Activated T-cell treated with anti-CD3 and anti-CD28 coated beads, Interleukin-2, amount 50 U/mL, for 4 hours (primary cell): ENCODE data around the gene RBM27. TPM values are rescaled to one million over a fixed set of nuclear protein-coding genes. Genes with fewer than 3 reads are reported as not detected.
"Not testable (repeated sequence)": the region's sequence is repeated elsewhere in the genome, so short reads cannot be mapped to it uniquely, and the experiment has no call there.

Source experiments
- ATAC-seq, 2 donors: fragments of 200-7000 bp; cut with Tn5 transposase; one replicate each; pipeline ENCODE4 v1.10.0; 2021
- DNase-seq: peaks from one replicate; pipeline ENCODE4 v3.0.0-alpha.2; 2020
- H3K27me3 Mint-ChIP-seq: one replicate; pipeline ENCODE4 v1.8.0; 2021; ENCODE audit warnings: low read depth, mixed read lengths
- H3K36me3 Mint-ChIP-seq: one replicate; pipeline ENCODE4 v1.8.0; 2022; ENCODE audit warnings: mixed read lengths; ENCODE audit not compliant: insufficient read depth
- H3K4me1 Mint-ChIP-seq: one replicate; pipeline ENCODE4 v1.8.0; 2021; ENCODE audit warnings: low read depth, mixed read lengths
- H3K4me3 Mint-ChIP-seq: one replicate; pipeline ENCODE4 v1.8.0; 2021; ENCODE audit warnings: mild to moderate bottlenecking, moderate library complexity, mixed read lengths
- H3K9me3 Mint-ChIP-seq: one replicate; pipeline ENCODE4 v1.8.0; 2021; ENCODE audit warnings: mixed read lengths
- total RNA-seq, 3 donors: library from RNA; stranded (reverse); gene quantifications; one replicate each; pipeline ENCODE4 v1.2.1, GENCODE V29; 2021

The RBM27 gene
- total RNA-seq, 3 donors from 2014 or later, result 26.3 to 29.1 (median 28.8) TPM

DNA sequence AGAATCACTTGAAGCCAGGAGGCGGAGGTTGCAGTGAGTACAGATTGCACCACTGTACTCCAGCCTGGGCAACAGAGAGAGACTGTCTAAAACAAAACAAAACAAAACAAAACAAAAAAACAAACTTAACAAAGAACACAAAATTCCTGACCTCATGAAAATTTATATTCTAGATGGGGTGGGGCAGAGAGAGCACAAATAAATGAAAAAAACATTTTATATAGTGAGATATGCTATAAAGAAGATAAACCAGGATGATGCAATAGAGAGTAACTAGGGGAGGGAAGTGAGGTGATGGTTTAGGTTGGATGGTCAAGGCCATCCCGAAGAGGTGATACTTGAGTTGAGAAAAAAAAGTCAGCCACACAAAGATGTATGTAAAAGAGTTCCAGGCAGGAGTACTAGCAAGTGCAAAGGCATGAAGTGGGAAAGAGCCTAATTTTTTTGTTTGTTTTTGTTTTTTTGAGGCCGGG, 10.8 kb upstream of the RBM27 start:
- H3K27me3 Mint-ChIP-seq, result peaks cover 8% of the 10 kb centered on the region
- H3K4me1 Mint-ChIP-seq, result no peaks in the 10 kb centered on the region
- no peak for ATAC-seq
- H3K4me3 Mint-ChIP-seq, result no peak overlapping the region
- no peak for DNase-seq
- H3K9me3 Mint-ChIP-seq, result no peaks in the 10 kb centered on the region
- H3K36me3 Mint-ChIP-seq, result no peaks in the 10 kb centered on the region

DNA sequence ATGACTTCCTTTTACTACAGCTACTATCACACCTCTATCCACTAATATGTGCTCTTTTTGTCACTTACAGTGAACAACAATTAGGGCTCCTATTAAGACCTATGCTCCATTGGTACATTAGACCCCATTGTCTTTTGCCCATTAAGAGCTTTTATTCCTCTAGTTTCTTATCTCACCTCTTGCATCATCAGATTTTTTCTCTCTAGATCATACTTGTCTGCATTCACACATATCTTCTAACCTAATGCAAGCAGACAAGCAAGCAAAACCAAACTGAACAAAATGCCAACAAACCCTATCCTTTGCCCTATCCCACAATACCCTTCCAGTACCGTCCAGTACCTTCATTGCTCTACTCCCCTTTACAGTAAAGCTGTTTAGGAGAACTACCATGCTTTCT, 10.1 kb upstream of the RBM27 start:
- no peaks in the 10 kb centered on the region for H3K9me3 Mint-ChIP-seq
- peaks cover 8% of the 10 kb centered on the region for H3K27me3 Mint-ChIP-seq
- H3K4me3 Mint-ChIP-seq, result no peak overlapping the region
- no peak for DNase-seq
- no peak for ATAC-seq
- no peaks in the 10 kb centered on the region for H3K4me1 Mint-ChIP-seq
- H3K36me3 Mint-ChIP-seq, result no peaks in the 10 kb centered on the region

DNA sequence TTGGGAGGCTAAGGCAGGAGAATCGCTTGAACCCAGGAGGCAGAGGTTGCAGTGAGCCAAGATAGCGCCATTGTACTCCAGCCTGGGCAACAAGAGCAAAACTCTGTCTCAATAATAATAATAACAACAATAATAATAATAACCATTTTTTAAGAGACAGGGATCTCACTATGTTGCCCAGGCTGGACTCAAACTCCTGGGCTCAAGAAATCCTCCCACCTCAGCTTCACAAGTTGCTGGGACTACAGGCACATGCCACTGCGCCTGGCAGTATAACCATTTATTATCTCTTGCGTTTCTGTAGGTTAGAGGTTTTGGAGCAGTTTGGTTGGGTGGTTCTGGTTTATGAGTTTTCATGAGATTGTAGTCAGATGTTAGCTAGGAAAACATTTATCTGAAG, 8.4 kb upstream of the RBM27 start:
- H3K36me3 Mint-ChIP-seq, H3K9me3 Mint-ChIP-seq, H3K4me3 Mint-ChIP-seq, ATAC-seq, H3K27me3 Mint-ChIP-seq, H3K4me1 Mint-ChIP-seq, DNase-seq: not testable (repeated sequence)

DNA sequence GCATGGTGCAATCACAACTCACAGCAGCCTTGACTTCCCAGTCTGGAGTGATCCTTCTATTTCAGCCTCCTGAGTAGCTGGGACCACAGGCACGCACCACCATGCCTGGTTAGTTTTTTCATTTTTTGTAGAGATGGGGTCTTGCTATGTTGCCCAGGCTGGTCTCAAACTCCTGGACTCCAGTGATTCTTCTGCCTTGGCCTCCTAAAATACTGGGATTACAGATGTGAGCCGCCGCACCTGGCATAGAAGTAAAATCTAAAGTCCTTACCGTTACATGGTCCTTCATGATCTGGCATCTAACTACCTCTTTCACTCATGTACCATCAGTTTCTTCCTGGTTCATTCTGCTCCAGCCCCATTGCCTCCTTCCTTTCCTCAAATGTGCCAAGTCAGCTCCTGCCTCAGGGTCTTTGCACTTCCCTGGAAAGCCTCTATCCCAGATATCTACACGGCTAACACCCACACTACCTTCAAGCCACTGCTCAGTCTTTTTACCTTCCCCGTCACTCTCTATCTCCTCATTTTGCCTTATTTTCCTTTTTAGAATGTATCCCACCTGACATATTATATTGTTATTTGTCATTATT, 6.9 kb upstream of the RBM27 start:
- H3K36me3 Mint-ChIP-seq, result no peaks in the 10 kb centered on the region
- H3K9me3 Mint-ChIP-seq, result no peaks in the 10 kb centered on the region
- no peak for DNase-seq
- no peak overlapping the region for H3K4me3 Mint-ChIP-seq
- H3K4me1 Mint-ChIP-seq, result no peaks in the 10 kb centered on the region
- peaks cover 5% of the 10 kb centered on the region for H3K27me3 Mint-ChIP-seq
- ATAC-seq, result no peak

DNA sequence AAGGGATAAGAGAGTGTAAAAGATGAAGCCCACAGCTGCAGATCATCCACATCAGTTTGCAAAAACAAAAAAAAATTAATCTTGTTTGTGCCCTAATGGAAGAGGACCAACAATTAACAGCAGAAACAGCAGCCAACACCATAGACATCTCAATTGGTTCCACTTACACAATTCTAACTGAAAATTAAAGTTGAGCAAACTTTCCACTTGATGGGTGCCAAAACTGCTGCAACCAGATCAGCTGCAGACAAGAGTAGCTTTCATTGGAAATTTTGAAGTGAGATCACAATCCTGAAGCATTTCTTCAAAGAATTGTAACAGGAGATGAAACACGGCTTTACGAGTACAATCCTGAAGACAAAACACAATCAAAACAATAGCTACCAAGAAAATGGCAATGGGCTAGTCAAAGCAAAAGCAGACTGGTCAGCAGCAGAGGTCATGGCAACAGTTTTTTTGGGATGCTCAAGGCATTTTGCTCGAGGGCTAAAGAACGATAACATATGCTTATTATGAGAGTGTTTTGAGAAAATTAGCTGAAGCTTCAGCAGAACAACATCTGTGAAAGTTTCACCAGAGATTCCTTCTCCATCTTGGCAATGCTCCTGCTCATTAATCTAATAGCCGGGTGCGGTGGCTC, 4.1 kb upstream of the RBM27 start:
- no peak overlapping the region for H3K4me3 Mint-ChIP-seq
- no peaks in the 10 kb centered on the region for H3K36me3 Mint-ChIP-seq
- peaks cover 5% of the 10 kb centered on the region for H3K27me3 Mint-ChIP-seq
- ATAC-seq (no peak), DNase-seq (no peak)
- H3K9me3 Mint-ChIP-seq, result no peaks in the 10 kb centered on the region
- peaks cover 6% of the 10 kb centered on the region for H3K4me1 Mint-ChIP-seq

DNA sequence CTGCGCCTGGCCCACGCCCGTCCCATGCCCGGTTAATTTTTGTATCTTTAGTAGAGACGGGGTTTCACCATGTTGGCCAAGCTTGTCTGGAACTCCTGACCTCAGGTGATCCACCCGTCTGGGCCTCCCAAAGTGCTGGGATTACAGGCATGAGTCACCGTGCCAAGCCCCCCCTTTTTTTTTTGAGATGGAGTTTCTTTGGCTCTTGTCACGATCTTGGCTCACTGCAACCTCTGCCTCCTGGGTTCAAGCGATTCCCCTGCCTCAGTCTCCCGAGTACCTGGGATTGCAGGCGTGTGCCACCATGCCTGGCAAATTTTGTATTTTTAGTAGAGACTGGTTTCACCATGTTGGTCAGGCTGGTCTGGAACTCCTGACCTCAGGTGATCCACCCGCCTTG, 1.6 kb upstream of the RBM27 start:
- H3K9me3 Mint-ChIP-seq, ATAC-seq, H3K36me3 Mint-ChIP-seq, H3K27me3 Mint-ChIP-seq, DNase-seq, H3K4me3 Mint-ChIP-seq: not testable (repeated sequence)
- peaks cover 13% of the 10 kb centered on the region for H3K4me1 Mint-ChIP-seq

DNA sequence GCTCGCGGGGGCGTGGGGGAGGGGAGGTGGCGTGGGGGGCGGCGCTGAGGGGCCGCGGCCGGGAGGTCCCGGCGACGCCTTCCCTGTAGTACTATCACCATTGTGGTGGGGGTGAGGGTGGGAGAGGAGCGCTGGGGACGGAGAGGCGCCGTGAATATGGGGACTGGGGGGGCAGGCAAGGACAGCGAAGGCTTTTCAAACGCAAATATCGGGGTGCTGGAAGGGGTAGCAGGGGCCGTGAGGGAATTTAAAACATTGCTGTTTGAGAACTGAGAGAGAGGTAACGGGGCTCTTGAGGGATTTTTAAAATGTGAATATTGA, 427 bp downstream of the RBM27 start:
- no peaks in the 10 kb centered on the region for H3K27me3 Mint-ChIP-seq
- no peaks in the 10 kb centered on the region for H3K36me3 Mint-ChIP-seq
- no peaks in the 10 kb centered on the region for H3K9me3 Mint-ChIP-seq
- DNase-seq (no peak), ATAC-seq (peak; percentile 33 to 34)
- peaks cover 29% of the 10 kb centered on the region for H3K4me1 Mint-ChIP-seq
- H3K4me3 Mint-ChIP-seq, result no peak overlapping the region

DNA sequence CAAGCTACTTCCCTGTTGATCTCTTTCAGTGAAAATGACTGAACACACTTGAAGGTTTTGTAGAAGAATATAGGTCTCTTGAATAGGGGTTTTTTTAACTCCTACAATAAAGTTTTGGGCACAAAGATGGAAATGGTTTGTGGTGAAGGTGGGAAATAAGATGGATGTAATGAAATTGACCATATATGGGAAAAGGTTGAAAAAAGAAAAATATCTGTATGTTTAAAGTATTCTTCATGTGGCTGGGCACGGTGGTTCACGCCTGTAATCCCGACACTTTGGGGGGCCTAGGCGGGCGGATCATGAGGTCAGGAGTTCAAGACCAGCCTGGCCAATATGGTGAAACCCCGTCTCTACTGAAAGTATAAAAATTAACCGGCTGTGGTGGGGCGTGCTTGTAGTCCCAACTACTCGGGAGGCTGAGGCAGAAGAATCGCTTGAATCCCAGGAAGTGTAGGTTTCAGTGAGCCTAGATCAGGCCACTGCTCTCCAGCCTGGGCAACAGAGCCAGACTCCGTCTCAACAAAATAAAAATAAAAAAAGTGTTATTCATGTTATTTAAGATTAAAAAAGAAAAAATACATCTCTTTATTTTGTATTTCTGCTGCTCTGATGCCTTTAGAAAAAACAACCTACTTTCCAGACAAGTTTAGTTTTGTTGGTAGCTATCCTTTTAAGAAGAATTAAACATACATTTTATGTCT, 2.2 kb downstream of the RBM27 start:
- ATAC-seq (no peak), DNase-seq (no peak)
- Mint-ChIP-seq H3K36me3 (peaks cover 3% of the 10 kb centered on the region), H3K4me1 (peaks cover 45% of the 10 kb centered on the region), H3K27me3 (no peaks in the 10 kb centered on the region), H3K4me3 (peak overlapping the region; percentile 75), H3K9me3 (no peaks in the 10 kb centered on the region)

DNA sequence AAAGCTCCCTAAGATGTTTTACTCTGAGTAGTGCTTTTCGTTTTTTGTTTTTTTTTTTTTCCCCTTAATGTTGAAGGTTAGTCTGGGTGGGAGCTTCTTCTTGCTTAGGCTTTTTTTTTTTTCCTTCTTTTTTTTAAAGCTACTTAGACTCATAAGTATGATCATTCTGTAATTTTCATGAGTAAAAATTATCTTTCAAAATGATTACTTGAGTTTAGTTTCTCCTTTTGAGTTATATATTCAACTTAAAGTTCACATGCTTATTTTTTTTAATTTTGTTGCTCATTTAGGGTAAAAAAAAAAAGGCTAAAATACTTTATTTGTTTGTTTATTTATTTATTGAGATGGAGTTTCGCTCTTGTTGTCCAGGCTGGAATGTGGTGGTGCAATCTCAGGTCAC, 2.9 kb downstream of the RBM27 start:
- Mint-ChIP-seq H3K27me3 (no peaks in the 10 kb centered on the region), H3K9me3 (no peaks in the 10 kb centered on the region), H3K36me3 (peaks cover 3% of the 10 kb centered on the region), H3K4me1 (peaks cover 45% of the 10 kb centered on the region), H3K4me3 (peak overlapping the region; percentile 75)
- no peak for DNase-seq
- no peak for ATAC-seq

DNA sequence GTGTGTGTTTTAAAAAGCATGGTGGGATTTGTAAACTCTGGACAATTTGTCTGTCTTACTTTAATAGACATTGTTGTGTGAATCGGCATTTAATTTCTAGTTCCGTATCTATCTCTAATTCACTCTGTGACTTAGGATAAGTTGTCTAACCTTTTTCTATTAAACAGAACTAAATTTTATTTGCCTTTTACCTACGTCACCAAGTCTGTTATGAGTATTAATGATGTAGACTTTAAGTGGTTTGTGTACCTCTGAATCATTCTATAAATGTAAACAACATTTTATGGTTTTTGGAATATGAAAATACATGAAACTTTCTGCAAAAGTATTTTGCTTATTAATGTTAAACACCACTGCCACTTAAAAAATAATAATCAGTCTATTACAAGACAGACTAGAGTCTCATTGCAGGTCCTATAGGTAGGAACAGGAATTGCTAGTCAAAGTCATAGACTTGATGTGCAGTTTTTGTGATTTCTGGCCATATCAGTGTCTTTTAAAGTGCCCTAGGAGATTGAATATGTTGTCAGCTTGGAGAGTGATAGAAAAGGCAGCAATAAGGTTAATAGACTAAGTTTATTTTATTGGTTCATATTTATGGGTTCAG, 5.6 kb downstream of the RBM27 start:
- Mint-ChIP-seq H3K27me3 (no peaks in the 10 kb centered on the region), H3K4me1 (peaks cover 51% of the 10 kb centered on the region), H3K36me3 (peaks cover 3% of the 10 kb centered on the region), H3K9me3 (no peaks in the 10 kb centered on the region), H3K4me3 (no peak overlapping the region)
- peak in 1 of 2 donors; percentile 37 for ATAC-seq
- no peak for DNase-seq

DNA sequence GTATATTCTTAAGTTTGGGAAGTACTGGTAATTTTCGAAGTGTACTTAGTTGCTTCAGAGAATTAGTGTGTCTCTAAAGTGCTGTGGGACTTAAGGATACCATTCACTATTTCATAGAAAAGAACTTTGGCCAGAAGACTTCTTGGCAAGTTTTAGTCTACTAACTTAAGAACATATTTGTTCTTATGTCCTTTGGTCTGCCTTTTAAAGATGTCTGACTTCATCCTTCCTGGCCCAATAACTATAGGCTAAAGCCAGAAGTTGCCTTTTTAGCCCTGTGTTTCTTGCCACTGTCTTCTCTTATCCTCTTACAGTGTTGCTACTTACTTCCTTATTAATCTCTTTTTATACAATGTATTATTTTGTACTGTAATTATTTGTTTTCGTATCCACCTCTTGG, 6.3 kb downstream of the RBM27 start:
- H3K36me3 Mint-ChIP-seq, result peaks cover 4% of the 10 kb centered on the region
- H3K9me3 Mint-ChIP-seq, result no peaks in the 10 kb centered on the region
- H3K4me3 Mint-ChIP-seq, result no peak overlapping the region
- DNase-seq (no peak), ATAC-seq (no peak)
- H3K4me1 Mint-ChIP-seq, result peaks cover 58% of the 10 kb centered on the region
- no peaks in the 10 kb centered on the region for H3K27me3 Mint-ChIP-seq

DNA sequence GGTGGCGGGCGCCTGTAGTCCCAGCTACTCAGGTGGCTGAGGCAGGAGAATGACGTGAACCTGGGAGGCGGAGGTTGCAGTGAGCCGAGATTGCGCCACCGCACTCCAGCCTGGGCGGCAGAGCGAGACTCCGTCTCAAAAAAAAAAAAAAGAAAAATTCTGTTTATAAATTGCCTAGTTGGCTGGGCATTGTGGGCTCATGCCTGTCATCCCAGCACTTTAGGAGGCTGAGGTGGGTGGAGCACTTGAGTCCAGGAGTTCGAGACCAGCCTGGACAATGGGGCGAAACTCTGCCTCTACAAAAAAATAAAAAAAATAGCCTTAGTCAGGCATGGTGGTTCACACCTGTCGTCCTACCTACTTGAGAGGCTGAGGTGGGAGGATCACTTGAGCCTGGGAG, 7.4 kb downstream of the RBM27 start:
- not testable (repeated sequence) for DNase-seq, H3K9me3 Mint-ChIP-seq, ATAC-seq, H3K27me3 Mint-ChIP-seq, H3K36me3 Mint-ChIP-seq, H3K4me3 Mint-ChIP-seq
- peaks cover 65% of the 10 kb centered on the region for H3K4me1 Mint-ChIP-seq

DNA sequence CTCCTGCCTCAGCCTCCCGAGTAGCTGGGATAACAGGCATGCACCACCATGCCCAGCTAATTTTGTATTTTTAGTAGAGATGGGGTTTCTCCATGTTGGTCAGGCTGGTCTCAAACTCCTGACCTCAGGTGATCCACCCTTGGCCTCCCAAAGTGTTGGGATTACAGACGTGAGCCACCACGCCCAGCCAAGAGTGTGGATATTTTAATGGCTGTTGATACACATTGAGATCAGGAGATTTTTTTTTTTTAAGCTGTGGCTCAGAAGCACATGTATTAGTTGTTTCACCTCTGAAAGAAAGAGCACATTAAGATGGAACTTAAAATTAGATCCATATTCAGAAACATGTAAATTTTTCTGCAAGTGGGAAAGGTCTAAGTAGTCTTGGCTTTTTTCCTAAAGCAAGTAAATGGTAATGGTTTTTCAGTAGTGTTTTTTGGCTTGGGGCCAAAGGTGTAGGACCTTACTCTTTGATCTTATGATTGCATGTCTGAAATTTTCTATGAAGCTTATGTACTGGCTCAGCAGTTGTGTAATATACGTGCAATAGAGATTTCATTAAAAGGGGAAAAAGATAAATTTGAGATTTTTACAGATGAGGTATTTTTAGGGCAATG, 9.9 kb downstream of the RBM27 start:
- Mint-ChIP-seq H3K27me3 (no peaks in the 10 kb centered on the region), H3K4me1 (peaks cover 58% of the 10 kb centered on the region), H3K9me3 (no peaks in the 10 kb centered on the region), H3K36me3 (peaks cover 5% of the 10 kb centered on the region), H3K4me3 (no peak overlapping the region)
- ATAC-seq (no peak), DNase-seq (no peak)

DNA sequence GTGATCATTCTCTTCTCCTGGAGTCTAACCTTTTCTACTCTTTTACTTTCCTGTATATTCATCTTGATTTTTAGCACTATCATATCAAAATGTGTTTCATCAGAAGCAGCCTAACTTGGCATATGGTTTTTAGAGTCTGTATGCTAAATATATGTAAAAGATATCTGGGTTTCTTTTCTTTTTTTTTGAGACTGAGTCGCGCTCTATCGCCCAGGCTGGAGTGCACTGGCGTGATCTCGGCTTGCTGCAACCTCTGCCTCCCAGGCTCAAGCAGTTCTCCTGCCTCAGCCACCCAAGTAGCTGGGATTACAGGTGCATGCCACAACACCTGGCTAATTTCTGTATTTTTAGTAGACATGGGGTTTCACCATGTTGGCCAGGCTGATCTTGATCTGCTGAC, 11.5 kb downstream of the RBM27 start:
- H3K9me3 Mint-ChIP-seq, H3K27me3 Mint-ChIP-seq, DNase-seq, ATAC-seq, H3K4me3 Mint-ChIP-seq: not testable (repeated sequence)
- Mint-ChIP-seq H3K36me3 (peaks cover 13% of the 10 kb centered on the region), H3K4me1 (peaks cover 48% of the 10 kb centered on the region)
